GM12891 (cell line): Measurements from ENCODE around the gene SULF2.

Experiments
- PAX5 ChIP-seq: IDR thresholded peaks from 2 replicates; pipeline ENCODE4 v1.6.1; 2011; ENCODE audit warnings: low read length, moderate library complexity, mild to moderate bottlenecking; ENCODE audit not compliant: insufficient read depth, severe bottlenecking
- POLR2A ChIP-seq: IDR thresholded peaks from 2 replicates; pipeline ENCODE4 v1.6.1; 2011; ENCODE audit warnings: low read depth, low read length, control low read depth
- POLR2AphosphoS5 ChIP-seq: IDR thresholded peaks from 2 replicates; pipeline ENCODE4 v1.6.1; 2011; ENCODE audit warnings: low read depth, low read length, control low read depth
- POU2F2 ChIP-seq: IDR thresholded peaks from 2 replicates; pipeline ENCODE4 v1.6.1; 2011; ENCODE audit warnings: low read depth, mild to moderate bottlenecking, control low read depth, low read length, moderate library complexity
- SPI1 ChIP-seq: IDR thresholded peaks from 2 replicates; pipeline ENCODE4 v1.6.1; 2011; ENCODE audit warnings: low read depth, low read length, control low read depth
- TAF1 ChIP-seq: IDR thresholded peaks from 2 replicates; pipeline ENCODE4 v1.6.1; 2011; ENCODE audit warnings: low read depth, low read length, control low read depth

- TF ChIP-seq POLR2AphosphoS5: no peak
- TF ChIP-seq POLR2A: no peak
- no peak for TF ChIP-seq TAF1
- no peak for TF ChIP-seq PAX5
- TF ChIP-seq POU2F2: no peak
- TF ChIP-seq SPI1: no peak
These were observed 5.9 kb upstream of the SULF2 start for GRCh38 chr20:47791084-47791599.
